GM12874 (cell line): ENCODE data around the gene BICC1.

ENCODE experiments used
- TF ChIP-seq, protein P1 (sequence below): IDR thresholded peaks from 2 replicates; pipeline ENCODE4 v1.5.1; 2011; ENCODE audit warnings: low read depth, mild to moderate bottlenecking, control low read depth, low read length, moderate library complexity; ENCODE audit not compliant: insufficient read depth

Gene BICC1

DNA sequence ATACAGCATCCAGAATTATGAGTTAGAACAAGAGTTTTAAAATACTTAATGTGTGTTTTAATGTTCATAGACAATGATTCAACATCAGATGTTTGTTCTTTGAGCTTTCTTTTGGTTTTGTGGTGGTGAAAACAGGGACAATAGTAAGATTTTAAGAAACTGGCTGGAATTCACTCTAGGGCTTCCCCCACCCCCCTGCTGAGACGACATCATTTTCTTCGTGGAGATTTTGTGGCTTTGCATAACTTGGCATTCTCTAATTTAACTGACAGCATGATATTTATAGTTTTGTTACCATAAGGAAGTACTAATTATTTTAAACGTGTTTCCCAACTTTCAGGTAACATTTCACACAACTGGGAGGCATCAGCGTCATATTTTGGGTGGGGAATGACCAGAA, 184.1 kb downstream of the BICC1 start:
- TF ChIP-seq, protein P1, sequence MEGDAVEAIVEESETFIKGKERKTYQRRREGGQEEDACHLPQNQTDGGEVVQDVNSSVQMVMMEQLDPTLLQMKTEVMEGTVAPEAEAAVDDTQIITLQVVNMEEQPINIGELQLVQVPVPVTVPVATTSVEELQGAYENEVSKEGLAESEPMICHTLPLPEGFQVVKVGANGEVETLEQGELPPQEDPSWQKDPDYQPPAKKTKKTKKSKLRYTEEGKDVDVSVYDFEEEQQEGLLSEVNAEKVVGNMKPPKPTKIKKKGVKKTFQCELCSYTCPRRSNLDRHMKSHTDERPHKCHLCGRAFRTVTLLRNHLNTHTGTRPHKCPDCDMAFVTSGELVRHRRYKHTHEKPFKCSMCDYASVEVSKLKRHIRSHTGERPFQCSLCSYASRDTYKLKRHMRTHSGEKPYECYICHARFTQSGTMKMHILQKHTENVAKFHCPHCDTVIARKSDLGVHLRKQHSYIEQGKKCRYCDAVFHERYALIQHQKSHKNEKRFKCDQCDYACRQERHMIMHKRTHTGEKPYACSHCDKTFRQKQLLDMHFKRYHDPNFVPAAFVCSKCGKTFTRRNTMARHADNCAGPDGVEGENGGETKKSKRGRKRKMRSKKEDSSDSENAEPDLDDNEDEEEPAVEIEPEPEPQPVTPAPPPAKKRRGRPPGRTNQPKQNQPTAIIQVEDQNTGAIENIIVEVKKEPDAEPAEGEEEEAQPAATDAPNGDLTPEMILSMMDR = no peak

DNA sequence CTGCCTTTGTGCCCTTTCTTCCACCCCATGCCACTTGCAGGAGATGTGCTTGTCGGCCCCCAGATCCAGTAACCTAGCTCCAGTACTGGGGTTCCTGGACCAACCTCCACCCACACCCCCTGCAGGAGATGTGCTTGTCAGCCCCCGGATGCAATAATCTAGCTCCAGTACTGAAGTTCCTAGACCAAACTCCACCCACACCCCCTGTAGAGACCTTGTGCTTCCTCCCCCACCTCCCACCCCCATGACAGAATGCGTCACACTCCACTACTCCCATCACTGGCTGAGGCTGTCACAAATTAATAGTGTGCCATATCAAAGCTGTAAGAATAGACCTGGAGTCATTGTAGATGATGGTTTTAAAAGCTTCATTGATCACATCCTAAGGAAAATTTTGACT, 185.0 kb downstream of the BICC1 start:
- TF ChIP-seq, protein P1 = no peak

DNA sequence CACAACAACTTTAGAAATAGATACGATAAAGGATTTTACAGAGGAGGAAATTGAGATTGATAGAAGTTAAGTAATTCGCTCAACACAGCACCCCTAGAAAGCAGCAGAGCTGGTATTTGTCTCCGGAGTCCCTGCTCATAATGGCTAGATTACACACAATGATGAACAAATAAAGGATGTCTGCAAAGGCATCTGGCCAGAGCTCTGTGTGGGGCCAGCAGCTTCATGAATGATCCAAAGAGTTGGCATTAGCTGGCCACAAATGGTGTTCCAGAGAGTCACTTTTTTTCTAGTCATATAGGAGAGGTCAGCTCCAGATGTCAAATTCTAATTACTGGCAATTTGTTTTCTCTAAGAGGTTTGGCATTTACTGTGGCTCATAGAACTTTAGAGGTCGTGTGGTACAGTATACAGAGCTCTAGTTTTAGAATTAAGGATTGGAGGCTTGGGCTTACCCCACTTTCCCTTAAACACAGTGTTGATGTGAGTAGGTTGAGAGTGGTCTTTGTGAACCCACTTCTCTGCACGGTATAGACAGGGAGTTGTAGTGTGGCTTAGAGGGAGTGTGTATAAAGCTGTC, 186.2 kb downstream of the BICC1 start:
- TF ChIP-seq, protein P1 = no peak

DNA sequence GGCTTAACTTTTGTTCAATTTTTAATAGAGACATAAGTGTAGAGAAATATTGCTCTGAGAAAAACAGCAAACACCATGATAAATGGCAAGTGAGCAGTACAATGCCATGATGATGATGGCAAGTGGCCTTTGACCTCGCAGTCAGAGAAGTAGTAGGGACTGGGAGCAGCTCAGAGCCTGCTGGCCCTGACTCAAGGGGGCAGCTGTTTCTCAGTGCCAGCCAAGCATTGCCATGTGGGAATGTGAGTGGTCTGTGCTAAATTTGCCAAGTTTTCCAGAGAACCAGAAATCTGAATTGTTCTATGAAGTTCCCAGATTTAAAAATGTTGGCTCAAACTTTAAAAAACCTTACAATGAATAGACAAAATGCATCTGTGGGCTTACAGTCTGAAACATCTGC, 187.9 kb downstream of the BICC1 start:
- TF ChIP-seq, protein P1 = no peak

DNA sequence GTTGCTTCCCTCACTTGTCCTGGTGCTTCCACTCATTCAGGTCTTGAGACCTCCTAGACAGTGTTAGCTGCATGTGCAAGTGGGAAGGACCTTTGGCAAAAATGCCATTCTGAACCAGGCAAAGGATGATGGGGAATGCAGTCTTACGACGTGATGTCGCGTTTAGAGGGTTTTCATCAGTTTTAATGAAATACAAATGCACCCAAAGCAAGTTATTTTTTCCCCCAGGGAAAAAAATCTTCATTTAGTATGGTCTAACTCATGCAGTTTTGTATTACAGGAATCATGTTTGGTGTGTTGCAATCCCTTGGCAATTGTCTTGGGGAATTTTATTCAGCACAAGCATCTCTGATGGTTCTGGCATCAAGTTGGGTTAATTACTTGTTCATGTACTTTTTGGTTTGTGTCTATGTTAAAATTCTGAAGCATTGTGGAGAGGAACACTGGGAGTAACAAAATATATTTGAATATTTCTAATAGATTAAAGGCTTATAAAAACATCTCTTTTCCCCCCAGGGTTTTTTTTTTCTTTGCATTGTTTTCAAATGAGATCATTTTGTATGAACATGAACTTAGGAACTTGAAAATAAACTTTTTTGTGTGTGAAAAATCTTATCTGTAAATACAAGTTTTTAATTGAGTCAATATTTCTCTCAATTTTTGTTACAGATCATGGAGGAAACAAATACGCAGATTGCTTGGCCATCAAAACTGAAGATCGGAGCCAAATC, 188.9 kb downstream of the BICC1 start:
- TF ChIP-seq, protein P1 = no peak

DNA sequence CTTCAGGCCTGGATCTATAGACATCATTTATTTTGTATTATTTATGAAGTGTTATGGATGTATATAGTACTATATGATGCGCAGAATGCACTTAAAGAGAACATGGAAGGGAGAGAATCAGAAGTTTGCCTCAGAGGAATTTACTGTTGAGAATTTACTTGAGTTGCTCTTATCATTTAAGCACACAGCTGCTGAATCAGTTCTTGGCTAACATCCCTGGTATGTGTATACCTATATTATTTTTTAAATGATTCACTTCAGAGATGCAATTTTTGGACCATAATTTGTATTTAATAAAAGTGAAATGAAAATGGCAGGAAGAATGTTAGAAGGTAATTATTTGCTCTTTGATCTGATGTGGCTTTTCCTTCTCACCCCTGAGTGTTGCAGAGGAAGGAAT, 191.6 kb downstream of the BICC1 start:
- TF ChIP-seq, protein P1 = no peak

DNA sequence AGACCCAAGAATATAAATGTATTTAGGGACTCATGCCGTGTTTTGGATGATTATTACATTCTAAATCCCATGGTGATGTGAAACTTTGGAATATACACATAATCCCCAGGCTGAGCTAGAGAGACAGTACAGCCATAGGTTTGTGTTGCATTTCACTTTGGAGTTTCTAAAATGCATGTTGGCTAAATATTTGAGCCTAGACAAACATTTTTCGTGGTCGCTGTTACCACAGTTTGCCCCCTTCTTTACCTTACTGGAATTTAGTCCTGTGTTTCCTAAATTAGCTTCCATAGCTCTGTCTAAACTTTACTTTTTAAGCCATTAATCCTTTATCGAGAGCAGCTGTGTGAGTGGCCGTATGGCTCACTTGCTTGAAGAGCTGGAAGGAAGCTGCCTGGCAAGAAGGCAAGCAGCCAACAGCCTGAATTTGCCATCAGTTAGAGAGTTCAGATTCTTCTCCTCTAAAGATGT, 192.0 kb downstream of the BICC1 start:
- TF ChIP-seq, protein P1 = no peak
